ENCODE results near the gene PAX2. TPM values are rescaled to one million over a fixed set of nuclear protein-coding genes. Genes with fewer than 3 reads are reported as not detected.

PAX2 gene
- total and polyA plus RNA-seq, 7 experiments from 2014 or later: not detected

DNA sequence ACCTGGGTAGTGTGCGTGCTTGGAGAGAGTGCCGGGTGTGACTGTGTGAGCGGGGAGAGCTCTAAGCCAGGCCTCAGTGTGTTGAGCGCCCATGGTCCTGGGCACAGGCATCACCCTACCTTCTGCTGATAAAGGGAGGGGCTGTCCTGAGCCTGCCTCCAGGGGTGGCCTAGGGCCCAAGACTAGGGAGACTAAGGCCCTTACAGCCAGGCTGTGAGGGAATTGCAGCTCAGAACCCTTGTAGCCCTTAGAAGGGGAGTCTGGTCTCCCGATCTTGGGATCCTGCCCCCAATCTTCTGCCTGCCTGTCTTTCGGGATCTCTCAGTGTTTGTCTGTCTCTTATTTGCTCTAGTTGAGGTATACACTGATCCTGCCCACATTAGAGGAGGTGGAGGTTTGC is 41.2 kb downstream of the PAX2 start:
- ATAC-seq (no peak), DNase-seq (no peak)
- no peak overlapping the region for H3K27ac Mint-ChIP-seq
- H3K36me3 ChIP-seq (ENCODE audit: control insufficient read depth in 2 of 3, insufficient read depth in 3 of 3, low read length in 3 of 3): no peaks in the 10 kb centered on the region
- ChIA-PET CTCF (interaction anchor here (0.6 kb wide), 1 partner anchor 45 kb away, joined by 3 read pairs; no protein-coding TSS in a partner anchor), POLR2A (interaction anchor here (0.7 kb wide), 1 partner anchor 647 kb away, joined by 3 read pairs; no protein-coding TSS in a partner anchor)
- no peaks in the 10 kb centered on the region for H3K4me1 Mint-ChIP-seq
- H3K27ac ChIP-seq (ENCODE audit: low read depth, low read length): no peak overlapping the region
- H3K9me3 Mint-ChIP-seq: no peaks in the 10 kb centered on the region
- H3K27me3 ChIP-seq (ENCODE audit: control insufficient read depth in 2 of 2, insufficient read depth in 2 of 2, low read length in 2 of 2): no peaks in the 10 kb centered on the region
- no peaks in the 10 kb centered on the region for H3K4me1 ChIP-seq (ENCODE audit: control insufficient read depth in 2 of 2, insufficient read depth in 2 of 2, low read length in 2 of 2)
- no peaks in the 10 kb centered on the region for H3K36me3 Mint-ChIP-seq
- H3K27me3 Mint-ChIP-seq: peaks cover 28 to 44% (median 42%) of the 10 kb centered on the region in 5 donors
- no peak overlapping the region for H3K4me3 Mint-ChIP-seq
- H3K4me3 ChIP-seq (ENCODE audit: low read length): no peak overlapping the region
- intact Hi-C loops (cut with micrococcal nuclease): no loop called here
- no peaks in the 10 kb centered on the region for H3K9me3 ChIP-seq (ENCODE audit: control insufficient read depth in 2 of 3, low read length in 3 of 3)

DNA sequence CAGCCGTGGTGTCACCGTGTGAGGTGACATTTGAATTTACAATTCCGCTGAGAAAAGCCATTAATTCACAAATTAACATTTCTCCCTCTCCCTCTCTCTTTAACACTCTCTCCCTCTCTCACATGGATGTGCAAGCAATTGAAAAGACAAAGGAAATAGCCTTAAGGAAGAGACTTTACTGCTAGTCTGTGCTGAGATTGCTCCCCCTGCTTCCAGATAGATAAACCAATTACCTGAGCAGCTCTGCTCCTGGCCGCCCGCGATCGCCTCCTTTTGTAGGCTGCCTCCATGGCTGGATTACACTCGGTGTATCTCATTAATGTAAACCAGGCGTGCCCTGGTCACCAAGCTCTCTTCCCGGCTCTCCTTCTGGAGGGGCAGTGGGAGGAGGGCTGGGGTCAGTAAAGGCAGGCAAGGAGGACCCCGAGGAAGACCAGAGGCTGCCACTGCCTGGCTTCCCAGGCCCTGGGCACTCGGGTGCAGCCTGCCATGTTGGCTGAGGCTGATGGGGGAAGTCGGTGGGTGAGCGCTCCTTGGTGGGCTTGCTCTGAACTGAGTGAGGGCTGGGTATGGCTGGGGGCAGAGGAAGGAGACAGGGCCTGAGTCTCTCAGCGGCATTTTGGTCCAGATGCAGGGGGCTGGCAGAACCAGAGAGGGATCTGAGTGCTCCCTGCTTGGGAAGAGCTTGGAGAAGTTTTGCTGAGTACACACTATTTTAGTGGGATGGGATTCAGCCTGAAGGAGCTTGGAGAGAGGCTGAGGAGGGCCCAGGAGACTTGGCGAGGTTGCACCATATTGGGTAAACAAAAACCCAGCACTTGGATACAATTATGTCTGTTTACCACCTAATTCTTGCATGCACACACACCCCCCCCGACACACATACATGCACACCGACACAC is 42.9 kb downstream of the PAX2 start:
- H3K36me3 ChIP-seq (ENCODE audit: control insufficient read depth in 2 of 3, insufficient read depth in 3 of 3, low read length in 3 of 3): no peaks in the 10 kb centered on the region
- intact Hi-C loops (cut with micrococcal nuclease): no loop called here
- CTCF ChIA-PET: no interaction called here
- no peak overlapping the region for H3K4me3 Mint-ChIP-seq
- DNase-seq: no peak
- POLR2A ChIA-PET: no interaction called here
- H3K4me1 Mint-ChIP-seq: no peaks in the 10 kb centered on the region
- no peak for ATAC-seq
- H3K4me3 ChIP-seq (ENCODE audit: low read length): no peak overlapping the region
- H3K27me3 Mint-ChIP-seq: peaks cover 29 to 54% (median 42%) of the 10 kb centered on the region in 5 donors
- no peaks in the 10 kb centered on the region for H3K9me3 Mint-ChIP-seq
- no peaks in the 10 kb centered on the region for H3K36me3 Mint-ChIP-seq
- no peaks in the 10 kb centered on the region for H3K9me3 ChIP-seq (ENCODE audit: control insufficient read depth in 2 of 3, low read length in 3 of 3)
- no peaks in the 10 kb centered on the region for H3K27me3 ChIP-seq (ENCODE audit: control insufficient read depth in 2 of 2, insufficient read depth in 2 of 2, low read length in 2 of 2)
- no peak overlapping the region for H3K27ac Mint-ChIP-seq
- no peaks in the 10 kb centered on the region for H3K4me1 ChIP-seq (ENCODE audit: control insufficient read depth in 2 of 2, insufficient read depth in 2 of 2, low read length in 2 of 2)
- H3K27ac ChIP-seq (ENCODE audit: low read depth, low read length): no peak overlapping the region

DNA sequence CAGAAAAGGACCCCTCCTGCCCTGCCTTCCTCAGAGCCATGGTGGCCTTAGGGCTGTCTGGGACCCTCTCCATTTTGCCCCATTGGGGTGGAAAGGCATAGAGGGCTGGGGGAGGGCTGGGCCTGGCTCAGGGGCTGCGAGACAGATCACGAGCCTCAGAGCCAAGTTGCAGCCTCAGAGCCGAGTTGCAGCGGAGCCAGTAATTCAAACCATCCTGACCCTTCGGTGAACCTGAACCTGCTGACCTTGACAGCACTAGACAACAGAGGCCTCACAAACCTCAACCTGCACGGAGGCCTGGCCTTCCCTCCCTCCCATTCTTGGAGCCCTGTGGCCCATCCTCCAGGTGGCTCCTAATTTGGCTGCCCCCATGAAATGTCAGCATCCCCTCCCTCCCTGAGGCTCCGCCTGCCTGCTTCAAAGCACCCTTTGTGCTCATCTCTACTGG is 45.4 kb downstream of the PAX2 start:
- no peaks in the 10 kb centered on the region for H3K27me3 ChIP-seq (ENCODE audit: control insufficient read depth in 2 of 2, insufficient read depth in 2 of 2, low read length in 2 of 2)
- ChIA-PET CTCF (no interaction called here), POLR2A (no interaction called here)
- no peak for DNase-seq
- Mint-ChIP-seq H3K36me3 (no peaks in the 10 kb centered on the region), H3K27ac (no peak overlapping the region), H3K4me3 (no peak overlapping the region), H3K9me3 (no peaks in the 10 kb centered on the region), H3K4me1 (no peaks in the 10 kb centered on the region), H3K27me3 (peaks cover 35 to 63% (median 52%) of the 10 kb centered on the region in 5 donors)
- no peaks in the 10 kb centered on the region for H3K36me3 ChIP-seq (ENCODE audit: control insufficient read depth in 2 of 3, insufficient read depth in 3 of 3, low read length in 3 of 3)
- H3K4me1 ChIP-seq (ENCODE audit: control insufficient read depth in 2 of 2, insufficient read depth in 2 of 2, low read length in 2 of 2): no peaks in the 10 kb centered on the region
- H3K4me3 ChIP-seq (ENCODE audit: low read length): no peak overlapping the region
- intact Hi-C loops (cut with micrococcal nuclease): no loop called here
- H3K9me3 ChIP-seq (ENCODE audit: control insufficient read depth in 2 of 3, low read length in 3 of 3): no peaks in the 10 kb centered on the region
- H3K27ac ChIP-seq (ENCODE audit: low read depth, low read length): no peak overlapping the region
- no peak for ATAC-seq

DNA sequence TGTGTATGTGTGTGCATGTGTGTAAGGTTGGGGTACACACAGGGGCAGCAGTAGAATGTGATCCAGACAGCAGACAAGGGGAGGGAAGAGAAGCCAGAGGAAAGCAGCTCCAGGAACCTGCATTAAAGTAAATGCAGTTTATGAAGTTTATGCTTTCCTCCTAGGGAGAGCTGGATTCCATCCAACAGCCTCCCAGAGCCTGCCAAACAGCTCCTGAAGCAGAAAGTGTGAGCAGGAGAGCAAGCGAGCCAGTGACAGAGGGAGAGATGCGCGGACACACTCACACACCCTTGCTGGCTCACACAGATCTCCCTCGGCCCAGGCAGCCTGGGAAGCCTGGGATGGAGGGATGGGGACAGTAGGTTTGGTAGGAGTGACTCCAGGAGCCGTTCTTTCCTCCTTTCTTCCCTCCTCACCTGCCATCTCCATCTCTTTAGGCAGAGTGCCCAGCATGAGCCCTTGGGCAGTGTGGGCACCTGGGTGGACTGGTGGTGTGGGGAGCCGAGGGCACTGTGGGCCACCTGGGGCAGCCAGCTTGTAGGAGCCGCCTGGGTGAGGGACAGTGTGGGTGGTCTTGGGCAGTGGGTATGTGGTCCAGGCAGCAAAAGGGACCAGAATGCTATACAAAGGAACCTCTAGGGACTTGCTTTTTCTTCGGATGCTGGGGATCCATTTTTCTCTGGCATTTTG is 46.1 kb downstream of the PAX2 start:
- no peaks in the 10 kb centered on the region for H3K9me3 Mint-ChIP-seq
- intact Hi-C loops (cut with micrococcal nuclease): no loop called here
- Histone ChIP-seq H3K36me3 (ENCODE audit: control insufficient read depth in 2 of 3, insufficient read depth in 3 of 3, low read length in 3 of 3) (no peaks in the 10 kb centered on the region), H3K27me3 (ENCODE audit: control insufficient read depth in 2 of 2, insufficient read depth in 2 of 2, low read length in 2 of 2) (no peaks in the 10 kb centered on the region), H3K27ac (ENCODE audit: low read depth, low read length) (no peak overlapping the region), H3K4me3 (ENCODE audit: low read length) (no peak overlapping the region), H3K9me3 (ENCODE audit: control insufficient read depth in 2 of 3, low read length in 3 of 3) (no peaks in the 10 kb centered on the region), H3K4me1 (ENCODE audit: control insufficient read depth in 2 of 2, insufficient read depth in 2 of 2, low read length in 2 of 2) (no peaks in the 10 kb centered on the region)
- POLR2A ChIA-PET: no interaction called here
- H3K36me3 Mint-ChIP-seq: no peaks in the 10 kb centered on the region
- H3K4me1 Mint-ChIP-seq: no peaks in the 10 kb centered on the region
- H3K27ac Mint-ChIP-seq: no peak overlapping the region
- no peak for ATAC-seq
- peaks cover 33 to 64% (median 49%) of the 10 kb centered on the region in 5 donors for H3K27me3 Mint-ChIP-seq
- DNase-seq: no peak
- CTCF ChIA-PET: no interaction called here
- no peak overlapping the region for H3K4me3 Mint-ChIP-seq

DNA sequence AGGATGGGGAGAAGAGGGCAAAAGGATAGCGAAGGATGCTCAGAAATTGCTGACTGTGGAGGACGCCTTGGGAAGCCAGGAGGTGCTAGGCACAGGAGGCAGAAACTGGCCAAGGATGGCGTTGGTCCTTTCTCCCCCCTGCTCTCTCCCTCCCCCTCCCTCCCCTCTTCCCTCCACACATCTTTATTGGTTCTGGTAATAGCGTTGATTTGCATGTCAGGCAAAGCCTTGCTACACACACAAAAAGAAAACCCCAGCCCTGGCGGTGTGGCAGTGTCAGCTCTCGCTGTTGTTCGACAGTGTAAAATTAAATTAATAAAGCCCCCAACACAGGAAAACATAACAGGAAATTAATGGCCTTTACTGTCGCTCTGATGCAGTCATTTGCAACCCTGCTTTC is 47.2 kb downstream of the PAX2 start:
- DNase-seq (no peak), ATAC-seq (no peak)
- Mint-ChIP-seq H3K4me3 (no peak overlapping the region), H3K27ac (no peak overlapping the region), H3K9me3 (no peaks in the 10 kb centered on the region), H3K36me3 (no peaks in the 10 kb centered on the region), H3K27me3 (peaks cover 33 to 63% (median 49%) of the 10 kb centered on the region in 5 donors), H3K4me1 (no peaks in the 10 kb centered on the region)
- H3K27ac ChIP-seq (ENCODE audit: low read depth, low read length): no peak overlapping the region
- intact Hi-C loops (cut with micrococcal nuclease): no loop called here
- no peaks in the 10 kb centered on the region for H3K4me1 ChIP-seq (ENCODE audit: control insufficient read depth in 2 of 2, insufficient read depth in 2 of 2, low read length in 2 of 2)
- H3K4me3 ChIP-seq (ENCODE audit: low read length): no peak overlapping the region
- H3K27me3 ChIP-seq (ENCODE audit: control insufficient read depth in 2 of 2, insufficient read depth in 2 of 2, low read length in 2 of 2): no peaks in the 10 kb centered on the region
- no peaks in the 10 kb centered on the region for H3K9me3 ChIP-seq (ENCODE audit: control insufficient read depth in 2 of 3, low read length in 3 of 3)
- ChIA-PET CTCF (no interaction called here), POLR2A (no interaction called here)
- no peaks in the 10 kb centered on the region for H3K36me3 ChIP-seq (ENCODE audit: control insufficient read depth in 2 of 3, insufficient read depth in 3 of 3, low read length in 3 of 3)

DNA sequence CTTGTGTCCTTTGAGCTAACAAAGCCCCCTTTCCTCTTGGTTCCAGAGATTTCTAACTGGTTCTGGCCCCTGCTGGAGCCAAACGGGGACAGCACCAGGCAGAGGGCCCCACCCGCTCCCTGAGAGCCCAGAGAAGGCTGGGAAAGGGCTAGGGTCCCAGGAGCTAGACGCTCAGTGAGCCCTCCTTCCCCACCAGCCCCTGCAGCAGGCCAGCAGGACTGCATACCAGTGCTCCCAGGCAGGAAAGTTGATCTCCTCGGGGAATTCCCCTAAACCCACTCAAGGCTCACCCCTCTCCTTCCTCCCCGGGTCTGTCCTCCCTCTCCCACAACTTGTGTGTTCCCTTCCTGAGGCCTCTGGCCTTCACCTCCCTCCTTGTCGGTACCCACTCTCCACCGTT is 47.7 kb downstream of the PAX2 start:
- H3K27me3 Mint-ChIP-seq: peaks cover 31 to 62% (median 46%) of the 10 kb centered on the region in 5 donors

More for the DNA sequence above, 47.7 kb downstream of the PAX2 start:
- ChIA-PET CTCF (no interaction called here), POLR2A (no interaction called here)
- intact Hi-C loops (cut with micrococcal nuclease): no loop called here
- Histone ChIP-seq H3K36me3 (ENCODE audit: control insufficient read depth in 2 of 3, insufficient read depth in 3 of 3, low read length in 3 of 3) (no peaks in the 10 kb centered on the region), H3K4me3 (ENCODE audit: low read length) (no peak overlapping the region), H3K4me1 (ENCODE audit: control insufficient read depth in 2 of 2, insufficient read depth in 2 of 2, low read length in 2 of 2) (no peaks in the 10 kb centered on the region), H3K27me3 (ENCODE audit: control insufficient read depth in 2 of 2, insufficient read depth in 2 of 2, low read length in 2 of 2) (no peaks in the 10 kb centered on the region), H3K9me3 (ENCODE audit: control insufficient read depth in 2 of 3, low read length in 3 of 3) (no peaks in the 10 kb centered on the region), H3K27ac (ENCODE audit: low read depth, low read length) (no peak overlapping the region)
- Mint-ChIP-seq H3K9me3 (no peaks in the 10 kb centered on the region), H3K27ac (no peak overlapping the region), H3K4me1 (no peaks in the 10 kb centered on the region), H3K36me3 (no peaks in the 10 kb centered on the region), H3K4me3 (no peak overlapping the region)
- no peak for ATAC-seq
- no peak for DNase-seq
